SW480 (cell line): ENCODE data around the gene GNAI2.
"Not testable (repeated sequence)": the region's sequence is repeated elsewhere in the genome, so short reads cannot be mapped to it uniquely, and the experiment has no call there.

Experiments used
- DNase-seq: peaks from one replicate; pipeline ENCODE4 v3.0.0-alpha.2; 2016; ENCODE audit warnings: low spot score

GNAI2 gene

DNA sequence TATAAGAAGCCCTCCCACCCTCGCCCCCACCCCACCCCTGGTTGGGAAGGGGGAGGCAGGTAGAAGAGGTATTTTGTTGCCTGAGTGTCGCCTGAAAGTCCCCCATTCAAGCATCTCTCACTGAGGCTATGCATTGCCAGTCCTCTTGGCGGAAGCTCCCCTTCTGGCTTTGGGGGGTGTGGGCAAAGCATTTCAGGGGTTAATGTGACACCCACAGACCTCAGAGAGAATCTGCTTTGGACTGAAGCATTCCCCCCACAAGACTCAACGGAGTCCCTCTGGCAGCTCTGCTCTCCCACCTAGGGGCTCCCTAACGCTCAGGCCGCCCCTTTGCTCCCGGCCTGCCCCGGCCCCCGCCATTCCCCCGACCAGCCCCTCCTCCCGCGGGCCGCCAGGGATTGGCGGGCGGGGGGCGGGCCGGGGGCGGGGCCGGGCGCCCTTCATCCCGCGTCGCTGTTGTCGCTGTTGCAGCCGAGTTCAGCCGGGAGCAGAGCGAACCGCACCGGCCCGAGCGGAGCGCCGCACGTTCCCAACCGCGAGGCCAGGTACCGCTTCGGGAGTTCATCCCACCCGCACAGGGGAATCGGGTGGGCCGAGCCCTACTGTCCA lies 31.1 kb upstream of the GNAI2 start, which contains the start of gene SLC38A3:
TSS of gene SLC38A3 (plus strand) at position 468 of the 609 bp plus-strand sequence. CDS start 8,929 bp downstream, outside the sequence.
- DNase-seq: no peak

GRCh38 chr3:50205413-50206276 lies 30.4 kb upstream of the GNAI2 start:
- DNase-seq: no peak

GRCh38 chr3:50207359-50208042 lies 28.5 kb upstream of the GNAI2 start:
- no peak for DNase-seq

GRCh38 chr3:50208677-50209344 lies 27.2 kb upstream of the GNAI2 start:
- DNase-seq: no peak

DNA sequence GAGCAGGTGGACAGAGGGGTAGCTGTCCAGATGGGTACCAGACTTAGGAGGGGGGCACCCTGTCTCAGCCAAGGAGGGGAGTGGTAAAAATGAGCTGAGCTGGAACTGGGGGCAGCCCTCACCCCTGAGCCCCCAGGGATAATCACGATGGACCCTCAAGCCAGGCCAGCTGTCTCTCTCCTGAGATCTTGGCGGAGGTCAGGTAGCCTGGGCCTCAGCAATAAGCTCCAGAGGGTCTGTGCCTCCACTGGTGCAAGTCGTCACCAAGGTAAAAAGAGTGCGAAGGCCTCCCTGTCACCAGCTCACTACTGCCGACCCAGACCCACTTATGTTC lies 25.9 kb upstream of the GNAI2 start:
- DNase-seq: no peak

DNA sequence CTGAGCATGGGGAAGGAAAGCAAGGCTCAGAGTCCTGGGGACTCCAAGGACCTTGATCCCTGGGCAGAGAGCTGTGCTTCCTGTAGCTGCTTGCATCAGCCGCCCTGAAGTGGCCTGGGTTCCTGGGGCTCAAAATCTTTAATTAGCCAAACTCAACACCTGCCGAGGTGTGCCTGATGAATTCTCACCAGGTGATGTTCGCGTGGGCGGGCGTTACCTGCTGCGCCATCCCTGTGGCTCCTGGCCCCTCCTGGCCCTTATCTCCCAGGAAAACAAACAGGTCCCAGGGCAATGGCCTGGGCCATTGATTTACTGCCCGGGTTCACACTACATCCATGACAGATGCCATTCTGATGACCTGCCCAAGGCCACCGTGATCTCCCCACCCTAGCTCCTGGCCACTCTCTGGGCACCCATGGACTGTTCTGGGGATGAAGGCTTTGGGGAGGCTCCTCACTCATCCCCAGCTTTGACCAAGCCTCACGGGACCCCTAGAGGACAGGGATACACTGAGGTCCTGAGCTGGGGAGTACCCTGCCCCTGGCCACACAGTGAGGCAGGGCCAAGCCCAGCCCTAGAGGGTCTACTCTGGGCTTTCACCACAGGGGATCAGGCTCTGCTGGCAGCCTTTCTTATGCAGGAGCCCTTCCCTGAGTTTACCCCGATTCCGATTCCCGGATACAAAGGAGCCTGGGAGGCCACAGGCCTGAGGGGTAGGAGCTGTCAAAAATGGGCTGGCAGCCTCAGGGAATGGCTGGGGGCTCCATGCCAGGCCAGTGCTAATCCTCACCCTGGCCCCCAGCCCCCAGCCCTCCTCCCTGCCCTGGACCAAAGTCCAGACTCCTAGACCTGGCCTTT lies 25.3 kb upstream of the GNAI2 start:
- peak; percentile 43 for DNase-seq

DNA sequence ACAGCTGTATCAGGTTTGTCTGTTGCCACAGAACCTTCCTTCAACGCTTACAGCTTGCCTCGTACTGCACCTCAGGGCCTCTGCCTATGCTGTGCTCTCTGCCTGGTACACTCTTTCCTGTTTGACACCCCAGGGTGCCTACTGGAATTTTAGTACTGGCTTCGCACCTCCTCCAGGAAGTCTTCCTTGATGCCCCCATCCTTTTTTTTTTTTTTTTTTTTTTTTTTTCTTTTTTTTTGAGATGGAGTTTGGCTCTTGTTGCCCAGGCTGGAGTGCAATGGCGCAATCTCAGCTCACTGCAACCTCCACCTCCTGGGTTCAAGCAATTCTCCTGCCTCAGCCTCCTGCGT lies 24.7 kb upstream of the GNAI2 start:
- DNase-seq: not testable (repeated sequence)

DNA sequence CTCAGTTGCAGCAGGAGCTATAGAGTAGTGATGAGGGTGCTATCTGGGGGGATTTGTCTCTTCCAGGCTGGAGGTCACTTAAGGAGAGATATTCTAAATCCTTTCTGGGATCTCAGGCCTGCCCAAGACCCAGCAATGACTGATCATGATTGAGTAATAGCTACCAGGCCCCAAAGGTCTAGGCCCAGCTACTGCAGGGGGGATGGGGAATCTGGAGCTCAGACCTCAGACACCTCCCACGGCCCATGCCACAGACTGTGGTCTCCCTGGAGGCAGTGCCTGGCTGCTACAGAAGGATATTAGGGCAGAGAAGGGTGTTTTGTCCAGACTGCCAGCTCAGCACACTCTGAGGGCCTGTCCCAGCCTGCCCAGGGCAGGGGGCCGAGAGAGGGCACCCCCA lies 24.1 kb upstream of the GNAI2 start:
- DNase-seq: no peak

DNA sequence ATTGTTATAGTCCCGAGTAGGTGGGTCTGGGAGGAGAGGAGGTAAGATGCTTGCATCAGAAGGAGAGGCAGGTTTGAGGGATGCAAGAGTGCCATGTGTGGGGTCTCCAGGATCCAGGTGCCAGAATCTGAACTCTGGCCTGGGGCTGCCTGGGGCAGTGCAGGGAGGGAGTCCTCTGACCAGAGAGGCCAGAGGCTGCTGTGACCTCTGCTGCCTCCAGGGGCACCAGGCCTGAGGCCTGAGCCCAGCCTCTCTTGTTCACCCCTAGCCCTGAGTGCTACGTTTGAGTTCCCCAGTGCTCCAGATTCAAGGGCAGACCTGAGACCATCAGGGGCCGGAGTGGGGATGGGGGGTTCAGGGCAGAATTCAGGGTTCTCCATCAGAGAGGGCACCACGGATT lies 23.5 kb upstream of the GNAI2 start:
- no peak for DNase-seq

DNA sequence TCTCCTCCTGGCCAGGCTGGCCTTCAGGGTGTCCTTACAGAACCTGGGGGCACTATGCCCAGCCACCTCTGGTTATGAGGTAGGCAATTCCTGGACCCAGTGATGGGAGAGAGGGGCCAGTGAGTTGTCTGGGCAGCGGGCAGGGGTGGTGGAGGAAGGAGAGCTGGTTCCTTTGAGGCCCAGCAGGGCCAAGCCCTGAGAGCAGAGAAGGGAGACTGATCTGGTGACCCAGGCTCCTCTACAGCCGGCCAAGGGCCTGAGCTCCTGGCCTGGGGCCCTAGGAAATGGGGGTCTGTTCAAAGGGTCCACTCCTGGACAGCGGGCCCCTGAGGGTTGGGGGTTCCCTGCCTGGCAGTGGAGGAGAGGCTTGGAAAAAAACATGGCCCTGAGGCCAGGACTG lies 23.0 kb upstream of the GNAI2 start:
- DNase-seq: no peak

- no peak for DNase-seq
Measured at GRCh38 chr3:50213373-50213772, 22.6 kb upstream of the GNAI2 start.

- DNase-seq: no peak
Measured at GRCh38 chr3:50214824-50215223, 21.2 kb upstream of the GNAI2 start.

DNA sequence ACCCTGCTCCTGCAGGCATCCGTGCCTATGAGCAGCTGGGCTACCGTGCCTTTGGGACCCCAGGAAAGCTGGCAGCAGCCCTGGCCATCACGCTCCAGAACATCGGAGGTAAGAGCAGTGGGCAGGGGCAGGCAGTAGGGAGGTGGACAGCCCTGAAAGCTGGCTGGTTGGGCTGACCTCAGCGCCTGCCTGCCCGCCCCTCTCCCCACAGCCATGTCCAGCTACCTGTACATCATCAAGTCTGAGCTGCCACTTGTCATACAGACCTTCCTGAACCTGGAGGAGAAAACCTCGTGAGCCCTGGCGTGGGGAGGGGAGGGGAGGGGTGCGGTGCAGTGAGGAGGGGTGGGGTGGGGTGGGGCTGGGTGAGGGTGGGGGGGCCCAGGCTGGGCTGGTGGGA lies 20.5 kb upstream of the GNAI2 start:
- no peak for DNase-seq

DNA sequence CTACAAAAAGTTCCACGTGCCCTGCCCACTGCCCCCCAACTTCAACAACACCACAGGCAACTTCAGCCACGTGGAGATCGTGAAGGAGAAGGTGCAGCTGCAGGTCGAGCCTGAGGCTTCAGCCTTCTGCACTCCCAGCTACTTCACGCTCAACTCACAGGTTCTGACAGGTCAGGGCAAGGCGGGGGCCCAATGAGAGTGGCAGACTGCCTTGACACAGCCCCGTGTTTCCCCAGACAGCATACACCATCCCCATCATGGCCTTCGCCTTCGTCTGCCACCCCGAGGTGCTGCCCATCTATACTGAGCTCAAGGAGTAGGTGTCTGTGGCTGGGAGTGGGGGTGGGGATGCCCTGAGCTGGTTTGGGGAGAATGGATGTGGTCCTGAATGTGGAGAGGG lies 18.3 kb upstream of the GNAI2 start:
- DNase-seq: no peak

DNA sequence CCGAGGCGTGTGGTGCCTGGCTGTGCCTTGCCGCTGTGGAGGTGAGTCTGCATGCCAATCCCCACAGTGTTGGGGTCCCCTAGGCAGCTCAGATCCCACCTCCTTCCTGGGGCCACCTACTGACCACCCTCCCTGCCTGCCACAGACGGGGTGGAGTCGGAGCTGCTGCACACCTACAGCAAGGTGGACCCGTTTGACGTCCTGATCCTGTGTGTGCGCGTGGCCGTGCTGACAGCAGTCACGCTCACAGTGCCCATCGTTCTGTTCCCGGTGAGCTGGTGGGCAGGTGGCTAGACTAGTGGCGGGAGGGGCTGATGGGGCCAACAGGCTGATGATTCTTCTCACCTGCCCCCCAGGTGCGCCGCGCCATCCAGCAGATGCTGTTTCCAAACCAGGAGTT lies 17.6 kb upstream of the GNAI2 start:
- no peak for DNase-seq

- no peak for DNase-seq
Measured at GRCh38 chr3:50219285-50219684, 16.7 kb upstream of the GNAI2 start.

DNA sequence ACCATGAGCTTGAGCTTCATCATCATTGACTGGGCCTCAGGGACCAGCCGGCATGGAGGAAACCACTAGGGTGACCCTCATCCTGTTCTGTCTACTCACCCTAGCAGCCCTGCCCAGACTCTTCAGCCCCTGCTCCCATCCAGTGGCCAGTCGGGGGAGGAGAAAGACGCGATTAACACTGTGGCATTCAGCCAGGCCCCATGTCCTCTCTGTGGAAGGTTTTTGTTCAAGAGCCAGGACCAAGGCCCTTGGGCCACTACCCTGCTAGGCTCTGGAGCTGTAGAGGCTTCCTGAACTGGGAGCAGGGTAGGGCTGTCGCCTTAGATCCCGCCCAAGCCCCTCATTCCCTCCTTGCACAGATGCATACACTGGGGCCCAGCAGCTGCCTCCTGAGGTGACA lies 15.9 kb upstream of the GNAI2 start:
- no peak for DNase-seq

DNA sequence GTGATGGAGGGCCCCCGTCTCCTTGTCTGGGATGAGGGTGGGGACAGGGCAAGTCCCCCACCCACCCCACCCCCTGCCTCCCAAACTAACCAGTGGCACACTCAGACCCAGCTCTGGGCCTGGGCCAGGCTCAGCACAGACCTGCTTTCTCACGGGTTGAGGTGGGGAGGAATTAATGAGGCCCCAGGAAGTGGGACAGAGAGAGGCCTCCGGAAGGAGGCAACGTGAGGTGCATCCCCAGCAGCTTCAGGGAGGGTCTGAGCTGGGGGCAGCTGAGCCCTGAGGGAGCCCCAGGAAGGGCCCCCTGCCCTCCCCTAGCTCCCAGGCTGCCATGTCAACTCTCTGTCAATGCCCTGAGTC lies 15.0 kb upstream of the GNAI2 start:
- DNase-seq: no peak

GRCh38 chr3:50221411-50222168 lies 14.4 kb upstream of the GNAI2 start:
- no peak for DNase-seq

DNA sequence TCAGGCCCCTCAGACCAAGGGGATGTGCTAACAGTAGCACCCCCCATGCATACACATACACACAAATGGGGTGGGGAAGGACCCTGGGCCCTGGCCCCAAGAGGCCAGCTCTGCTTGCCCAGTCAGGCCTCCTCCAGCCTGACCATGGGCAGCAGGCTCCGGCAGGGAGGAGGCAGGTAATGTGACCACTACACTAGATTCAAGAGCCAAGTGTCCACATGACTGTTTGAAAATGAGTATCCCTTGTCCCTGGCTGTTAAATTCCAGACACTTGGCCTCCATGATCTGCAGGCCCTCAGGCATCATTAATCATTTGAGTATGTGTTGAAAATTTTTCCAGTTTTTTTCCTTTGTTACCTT lies 13.9 kb upstream of the GNAI2 start:
- DNase-seq: no peak

DNA sequence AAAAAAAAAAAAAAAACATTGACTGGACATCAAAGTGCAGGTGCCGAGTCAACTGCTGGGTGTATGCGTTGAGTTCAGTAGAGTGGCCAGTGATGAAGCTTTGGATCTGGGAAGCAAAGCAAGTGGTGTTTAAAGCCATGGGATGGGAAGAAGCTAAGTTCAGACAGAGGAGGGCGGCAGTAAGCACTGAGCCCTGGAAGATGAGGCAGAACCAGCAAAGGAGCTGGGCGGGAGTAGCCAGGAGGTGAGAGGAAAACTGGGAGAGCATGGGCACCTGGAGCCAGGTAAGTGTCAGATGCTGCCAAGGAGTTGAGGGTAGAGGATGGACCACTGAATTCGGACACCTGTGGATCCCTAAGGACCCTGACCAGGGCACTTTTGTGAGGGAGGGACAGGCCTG lies 11.4 kb upstream of the GNAI2 start:
- DNase-seq: no peak
